T-helper 22 cell (primary cell): Measurements from ENCODE around the gene DHFR2.
"Not testable (repeated sequence)": the region's sequence is repeated elsewhere in the genome, so short reads cannot be mapped to it uniquely, and the experiment has no call there.

Source experiments
- DNase-seq: peaks from one replicate; pipeline ENCODE4 v3.0.0-alpha.2; 2020; ENCODE audit warnings: low read depth

The DHFR2 gene

GRCh38 chr3:94065122-94065521, 2.4 kb upstream of the DHFR2 start:
- DNase-seq: no peak

DNA sequence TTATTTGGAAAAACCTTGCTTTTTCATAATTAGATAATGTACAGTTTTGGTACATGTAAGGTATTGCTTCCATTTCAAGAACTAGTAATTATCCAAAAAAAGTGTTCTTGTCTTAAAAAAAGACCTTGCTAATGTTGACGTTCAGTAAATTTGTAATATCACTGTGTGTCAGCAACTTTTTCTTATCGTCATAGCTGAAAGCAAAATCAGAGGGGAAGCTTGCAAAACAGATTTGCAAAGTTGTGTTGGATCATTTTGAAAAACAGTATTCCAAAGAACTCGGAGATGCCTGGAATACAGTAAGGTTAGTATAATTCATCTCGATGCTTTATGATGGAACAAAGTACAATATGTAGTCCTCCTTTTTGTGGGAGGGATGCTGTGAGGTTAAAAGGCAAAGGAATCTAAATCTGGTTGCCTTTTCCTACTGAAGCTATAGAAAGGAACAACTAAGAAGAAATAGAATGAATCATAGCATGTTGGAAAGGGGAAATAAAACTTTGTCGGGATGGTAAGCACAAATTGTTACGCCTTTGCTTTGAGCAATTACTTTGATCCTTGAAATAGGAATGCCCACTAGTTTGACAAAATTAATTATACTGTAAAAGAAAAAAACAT, 1.6 kb upstream of the DHFR2 start:
- no peak for DNase-seq

- DNase-seq: no peak
Measured at GRCh38 chr3:94063496-94064119, 892 bp upstream of the DHFR2 start.

DNA sequence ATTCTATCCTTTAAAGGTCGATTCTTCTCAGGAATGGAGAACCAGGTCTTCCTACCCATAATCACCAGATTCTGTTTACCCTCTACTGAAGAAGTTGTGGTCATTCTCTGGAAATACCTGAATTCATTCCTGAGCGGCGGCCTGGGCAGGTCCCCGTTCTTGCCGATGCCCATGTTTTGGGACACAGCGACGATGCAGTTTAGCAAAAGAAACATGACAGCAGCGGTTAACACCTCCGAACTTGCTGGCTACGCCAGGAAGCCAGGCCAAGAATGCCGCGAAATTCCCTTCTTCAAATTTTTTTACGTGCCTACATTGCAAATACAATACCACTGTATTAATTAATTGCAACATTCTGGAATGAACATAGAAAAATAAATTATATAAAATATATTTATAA, 1.4 kb downstream of the DHFR2 start:
- DNase-seq: no peak

DNA sequence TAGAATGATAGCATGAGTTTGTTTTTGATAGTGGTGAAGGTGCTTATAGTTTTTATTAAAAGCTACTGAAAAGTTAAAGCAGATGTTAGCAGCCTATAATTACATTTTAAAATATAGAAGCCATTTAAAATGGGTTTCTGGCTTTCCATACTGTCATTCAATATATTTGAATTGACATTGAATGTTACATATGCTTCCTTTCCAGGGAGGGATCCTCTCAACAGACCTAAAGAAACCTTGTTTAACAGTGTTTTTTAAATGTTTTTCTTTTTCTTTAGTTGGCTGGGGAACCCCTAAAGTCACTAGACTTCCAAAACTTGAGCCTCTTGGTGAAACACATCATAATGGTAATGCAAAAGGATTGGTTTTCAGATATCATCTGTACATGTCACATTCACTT, 12.2 kb downstream of the DHFR2 start:
- no peak for DNase-seq

GRCh38 chr3:94049267-94049666, 13.4 kb downstream of the DHFR2 start:
- no peak for DNase-seq

GRCh38 chr3:94046533-94046932, 16.2 kb downstream of the DHFR2 start:
- no peak for DNase-seq

- DNase-seq: not testable (repeated sequence)
Measured at GRCh38 chr3:94044100-94044936, 18.4 kb downstream of the DHFR2 start.

GRCh38 chr3:94043285-94043684, 19.4 kb downstream of the DHFR2 start:
- DNase-seq: no peak

DNA sequence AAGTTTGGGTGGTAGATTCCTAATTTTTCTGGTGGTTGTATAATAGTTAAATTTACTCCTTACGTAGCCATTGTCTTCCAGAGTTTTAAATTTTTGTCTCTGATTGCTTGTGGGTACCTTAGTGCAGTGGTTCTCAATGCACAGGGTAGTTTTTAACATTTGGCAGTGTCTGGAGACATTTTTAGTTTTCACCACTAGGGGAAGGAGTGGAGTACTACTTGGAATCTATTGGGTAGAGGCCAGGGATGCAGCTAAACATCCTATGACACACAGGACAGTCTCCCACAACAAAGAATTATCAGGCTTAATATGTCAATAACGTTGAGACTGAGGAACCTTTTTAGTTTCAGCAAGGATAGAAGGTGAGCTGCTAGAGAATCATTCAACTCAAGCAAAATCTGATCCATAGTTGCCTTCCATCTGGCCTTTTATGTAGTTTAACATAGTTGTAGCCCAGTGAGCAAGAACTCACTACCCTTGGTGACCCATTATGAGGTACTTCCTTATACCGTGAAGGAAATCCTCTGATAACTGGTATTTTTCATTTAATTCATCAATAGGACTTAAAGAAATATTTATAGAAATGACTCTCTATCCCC, 25.7 kb downstream of the DHFR2 start:
- no peak for DNase-seq

DNA sequence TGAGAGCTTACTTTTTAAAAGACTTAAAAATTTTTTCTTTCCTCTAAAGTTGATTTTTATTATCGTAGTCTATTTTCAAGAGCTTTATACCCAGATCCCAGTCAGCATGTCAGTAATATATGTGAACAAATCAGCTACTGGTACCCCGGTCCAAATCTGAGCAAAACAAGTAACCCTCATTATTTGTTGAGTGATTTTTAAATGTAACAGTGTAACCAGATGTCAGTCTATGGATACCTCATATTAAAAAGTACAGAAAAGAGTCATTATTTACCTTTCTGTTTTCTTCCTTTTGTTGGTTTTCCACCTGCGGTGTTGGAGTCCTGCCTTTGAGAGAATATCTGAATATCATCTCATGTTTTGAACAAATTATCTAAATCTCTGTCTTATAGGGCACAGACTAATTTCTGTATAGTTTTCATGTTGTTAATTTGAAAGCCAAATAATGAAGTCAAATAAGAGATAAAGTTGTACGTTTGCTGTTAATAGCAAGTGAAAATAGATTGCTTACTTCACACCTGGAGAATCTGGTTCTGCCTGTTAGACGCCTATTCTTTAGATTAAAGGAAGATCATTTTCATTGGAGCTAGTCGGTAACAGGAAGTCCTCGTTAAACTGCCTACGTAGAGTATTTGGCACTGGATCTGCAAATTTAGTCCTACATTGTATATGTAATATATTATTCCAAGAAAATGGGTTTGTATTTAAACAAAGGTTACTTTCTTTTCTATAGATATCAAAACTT, 34.5 kb downstream of the DHFR2 start, which contains the start of gene STX19:
TSS of gene STX19 (minus strand) at position 505 of the 745 bp plus-strand sequence. CDS start 13,328 bp downstream, outside the sequence.
- no peak for DNase-seq

DNA sequence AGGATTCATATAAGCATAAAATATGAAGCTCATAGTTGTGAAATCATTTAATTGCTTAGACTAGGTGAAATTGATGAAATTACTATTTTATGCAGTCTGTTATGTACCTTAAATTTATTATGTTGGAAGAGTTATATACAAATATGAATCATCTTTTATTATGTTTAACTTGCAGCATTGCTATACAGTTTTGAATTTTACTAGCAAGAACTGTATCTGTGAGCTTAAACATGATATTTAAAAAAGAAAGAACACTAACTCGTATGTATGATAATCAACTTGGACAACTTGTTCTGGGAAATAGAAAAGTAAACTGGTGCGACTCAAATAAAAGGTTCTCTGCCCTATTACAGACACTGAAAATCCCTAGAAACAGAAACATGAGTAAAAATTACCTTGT, 36.1 kb downstream of the DHFR2 start:
- DNase-seq: no peak

- DNase-seq: no peak
Measured at GRCh38 chr3:94024385-94024784, 38.3 kb downstream of the DHFR2 start.

- DNase-seq: no peak
Measured at GRCh38 chr3:94020293-94020692, 42.4 kb downstream of the DHFR2 start.

- DNase-seq: no peak
Measured at GRCh38 chr3:94019659-94020058, 43.1 kb downstream of the DHFR2 start.

DNA sequence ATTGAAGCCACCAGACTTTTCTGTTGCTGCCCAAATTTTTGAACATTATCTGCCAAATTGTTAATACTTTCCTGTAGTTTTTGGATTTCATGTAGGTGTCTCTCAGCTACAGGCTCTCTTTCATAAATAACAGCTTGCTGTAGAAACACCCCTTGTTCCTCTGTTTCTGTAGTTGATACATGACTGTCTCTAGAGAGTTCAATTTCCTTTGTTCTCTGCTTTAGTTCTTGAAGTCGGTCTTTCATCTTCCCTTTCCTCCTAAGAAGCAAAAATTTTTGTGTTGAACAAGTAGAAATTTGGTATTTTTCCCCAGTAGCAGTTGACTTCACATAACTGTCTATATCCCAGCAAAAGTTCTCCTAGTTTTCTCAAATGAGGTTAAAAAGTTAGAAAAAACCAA, 47.7 kb downstream of the DHFR2 start:
- DNase-seq: no peak

GRCh38 chr3:94012185-94012584, 50.5 kb downstream of the DHFR2 start:
- no peak for DNase-seq

DNA sequence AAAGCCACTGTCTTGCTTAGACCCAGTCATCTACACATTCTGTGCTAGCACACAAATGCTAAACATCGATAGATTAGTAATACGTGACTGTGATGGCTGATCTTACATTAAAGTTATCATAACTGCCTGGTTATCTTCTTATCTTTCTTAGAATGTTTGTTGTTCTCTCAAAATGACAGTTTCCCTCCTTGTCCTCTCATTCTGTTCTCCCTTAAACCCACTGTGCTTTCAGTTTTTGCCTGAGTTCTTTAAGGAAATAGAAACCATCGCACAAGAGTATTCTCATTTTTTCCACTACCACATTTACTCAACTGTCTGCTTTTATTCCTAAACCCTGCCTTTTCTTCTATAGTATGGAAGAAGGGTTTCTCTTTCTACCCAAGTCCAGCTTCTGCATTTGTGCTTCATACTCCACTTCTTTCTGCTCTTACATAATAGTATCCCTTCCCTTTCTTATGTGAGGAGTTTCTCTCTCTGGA, 51.4 kb downstream of the DHFR2 start:
- DNase-seq: no peak

DNA sequence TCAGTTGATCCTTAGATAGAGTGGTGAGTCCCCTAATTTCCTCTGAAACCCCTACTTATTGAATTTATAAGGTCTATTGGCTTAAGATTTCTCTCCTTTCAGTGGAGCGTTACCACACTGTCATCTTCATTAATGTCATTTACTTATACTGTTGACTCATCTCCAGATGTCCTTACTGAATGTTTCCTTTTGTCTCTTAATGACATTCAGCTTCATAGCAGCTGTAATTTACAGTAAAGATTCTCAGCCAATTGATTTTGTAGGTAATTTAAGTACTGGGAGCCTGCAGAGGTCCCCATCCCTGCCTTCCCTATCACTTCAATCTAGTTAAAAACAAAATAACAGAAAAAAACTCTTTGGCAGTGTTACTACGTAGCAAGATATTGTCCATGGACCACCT, 53.1 kb downstream of the DHFR2 start:
- DNase-seq: no peak

DNA sequence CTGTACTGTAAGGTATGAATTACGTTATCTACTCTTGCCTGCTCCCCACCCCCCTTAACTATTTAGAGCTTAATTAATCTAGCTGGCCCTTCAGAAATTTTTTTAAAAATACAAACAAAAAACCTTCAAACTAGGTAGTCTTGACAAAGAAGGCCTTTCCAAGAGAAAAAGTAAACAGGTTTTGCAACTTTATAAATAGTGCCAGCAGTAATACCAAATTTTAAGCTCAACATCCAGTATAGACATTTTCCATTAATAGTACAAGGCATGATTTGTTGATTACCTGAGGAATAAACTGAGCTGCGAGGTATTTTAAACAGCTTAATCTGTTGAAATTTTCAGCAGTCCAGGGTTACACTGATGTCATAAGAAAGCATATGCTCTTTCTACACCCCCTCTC, 54.5 kb downstream of the DHFR2 start:
- DNase-seq: no peak
